GM10847 (cell line): ENCODE measurements around the gene SLC35F6.

Experiments
- POLR2A ChIP-seq: IDR thresholded peaks from 2 replicates; pipeline ENCODE4 v1.6.1; 2011; ENCODE audit not compliant: insufficient read length; ENCODE audit errors: extremely low read depth

Gene SLC35F6

GRCh38 chr2:26726228-26726627, 37.9 kb upstream of the SLC35F6 start:
- no peak for TF ChIP-seq POLR2A

DNA sequence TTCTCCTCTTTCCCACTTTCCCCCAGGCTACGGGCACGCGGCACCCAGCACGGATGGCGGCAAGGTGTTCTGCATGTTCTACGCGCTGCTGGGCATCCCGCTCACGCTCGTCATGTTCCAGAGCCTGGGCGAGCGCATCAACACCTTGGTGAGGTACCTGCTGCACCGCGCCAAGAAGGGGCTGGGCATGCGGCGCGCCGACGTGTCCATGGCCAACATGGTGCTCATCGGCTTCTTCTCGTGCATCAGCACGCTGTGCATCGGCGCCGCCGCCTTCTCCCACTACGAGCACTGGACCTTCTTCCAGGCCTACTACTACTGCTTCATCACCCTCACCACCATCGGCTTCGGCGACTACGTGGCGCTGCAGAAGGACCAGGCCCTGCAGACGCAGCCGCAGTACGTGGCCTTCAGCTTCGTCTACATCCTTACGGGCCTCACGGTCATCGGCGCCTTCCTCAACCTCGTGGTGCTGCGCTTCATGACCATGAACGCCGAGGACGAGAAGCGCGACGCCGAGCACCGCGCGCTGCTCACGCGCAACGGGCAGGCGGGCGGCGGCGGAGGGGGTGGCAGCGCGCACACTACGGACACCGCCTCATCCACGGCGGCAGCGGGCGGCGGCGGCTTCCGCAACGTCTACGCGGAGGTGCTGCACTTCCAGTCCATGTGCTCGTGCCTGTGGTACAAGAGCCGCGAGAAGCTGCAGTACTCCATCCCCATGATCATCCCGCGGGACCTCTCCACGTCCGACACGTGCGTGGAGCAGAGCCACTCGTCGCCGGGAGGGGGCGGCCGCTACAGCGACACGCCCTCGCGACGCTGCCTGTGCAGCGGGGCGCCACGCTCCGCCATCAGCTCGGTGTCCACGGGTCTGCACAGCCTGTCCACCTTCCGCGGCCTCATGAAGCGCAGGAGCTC, 36.2 kb upstream of the SLC35F6 start:
- TF ChIP-seq POLR2A, result no peak

GRCh38 chr2:26729311-26729710, 34.8 kb upstream of the SLC35F6 start:
- no peak for TF ChIP-seq POLR2A

- TF ChIP-seq POLR2A, result no peak
Observed at GRCh38 chr2:26730549-26731344, 33.3 kb upstream of the SLC35F6 start.

DNA sequence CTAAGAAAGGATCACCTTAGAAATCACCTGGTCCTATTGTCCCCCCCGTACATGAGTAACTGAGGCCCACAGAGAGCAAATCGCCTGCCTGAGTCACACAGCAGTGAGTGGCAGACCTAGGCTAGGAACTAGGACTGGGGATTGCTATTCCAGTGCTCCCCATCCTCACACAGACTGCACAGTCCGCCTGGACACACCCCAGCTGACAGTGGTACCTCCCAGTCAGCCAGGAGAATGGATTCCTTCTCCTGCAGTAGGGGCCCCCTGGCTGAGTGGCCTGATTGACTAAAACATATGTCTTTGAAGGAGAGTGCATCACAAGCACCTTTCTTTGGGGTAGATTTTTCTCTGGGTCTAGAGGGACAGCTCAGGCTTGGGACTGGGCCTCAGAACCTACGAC, 32.4 kb upstream of the SLC35F6 start:
- TF ChIP-seq POLR2A, result no peak

DNA sequence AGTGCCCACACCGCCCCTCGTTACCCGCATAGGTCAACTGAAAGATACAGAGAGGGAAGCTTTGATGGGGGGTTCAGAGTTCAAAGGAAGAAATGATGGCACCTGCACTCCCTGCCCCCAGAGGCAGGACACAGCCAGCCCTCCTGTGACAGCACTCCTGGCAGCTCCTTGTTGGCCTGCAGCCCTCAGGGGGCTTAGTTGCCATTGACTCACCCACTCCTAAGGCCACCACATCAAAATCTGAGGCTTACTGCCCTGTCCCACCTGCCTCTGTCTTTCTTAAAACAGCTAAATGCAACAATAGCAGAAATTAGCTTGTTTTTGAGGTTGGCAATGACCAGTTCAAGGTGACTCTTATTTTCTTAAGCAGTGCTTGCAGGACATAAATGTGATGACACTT, 31.6 kb upstream of the SLC35F6 start:
- TF ChIP-seq POLR2A, result no peak

GRCh38 chr2:26733413-26733812, 30.7 kb upstream of the SLC35F6 start:
- TF ChIP-seq POLR2A, result no peak

- no peak for TF ChIP-seq POLR2A
Observed at GRCh38 chr2:26735097-26735496, 29.0 kb upstream of the SLC35F6 start.

- no peak for TF ChIP-seq POLR2A
Observed at GRCh38 chr2:26735883-26736588, 28.0 kb upstream of the SLC35F6 start.

GRCh38 chr2:26737221-26737620, 26.9 kb upstream of the SLC35F6 start:
- no peak for TF ChIP-seq POLR2A

GRCh38 chr2:26738481-26738880, 25.6 kb upstream of the SLC35F6 start:
- no peak for TF ChIP-seq POLR2A

GRCh38 chr2:26739514-26739913, 24.6 kb upstream of the SLC35F6 start:
- TF ChIP-seq POLR2A, result no peak

DNA sequence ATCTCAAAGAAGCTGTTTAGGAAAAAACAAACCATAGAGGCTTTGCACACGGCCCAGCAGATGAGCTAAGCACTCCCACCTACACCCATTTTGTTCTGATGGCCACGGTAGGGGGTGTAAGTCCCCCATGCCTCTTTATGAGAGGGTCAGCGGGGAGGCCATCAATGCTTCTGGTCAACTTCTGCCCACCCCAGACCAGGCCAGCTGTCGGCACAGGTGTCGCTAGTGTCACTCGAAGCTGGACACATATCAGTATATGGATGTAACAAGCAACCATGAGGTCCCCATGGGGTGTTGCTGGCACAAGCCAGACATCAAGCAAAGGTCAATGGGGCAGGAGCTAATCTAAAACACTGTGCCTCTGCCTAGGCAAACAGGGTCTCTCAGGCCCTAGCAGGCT, 23.7 kb upstream of the SLC35F6 start:
- no peak for TF ChIP-seq POLR2A

GRCh38 chr2:26740890-26741302, 23.2 kb upstream of the SLC35F6 start:
- TF ChIP-seq POLR2A, result no peak

GRCh38 chr2:26742048-26742770, 21.9 kb upstream of the SLC35F6 start:
- TF ChIP-seq POLR2A, result no peak
